Glomerular visceral epithelial cell (primary cell): ENCODE measurements around the gene DGKD.
A peak's percentile ranks its signal among the peaks of the same experiment; 100 is the strongest.

Experiments
- DNase-seq: peaks from one replicate; pipeline ENCODE4 v3.0.0-alpha.2; 2016; ENCODE audit errors: extremely low spot score

DGKD gene

GRCh38 chr2:233410196-233410760 is 56.0 kb downstream of the DGKD start:
- DNase-seq: no peak

DNA sequence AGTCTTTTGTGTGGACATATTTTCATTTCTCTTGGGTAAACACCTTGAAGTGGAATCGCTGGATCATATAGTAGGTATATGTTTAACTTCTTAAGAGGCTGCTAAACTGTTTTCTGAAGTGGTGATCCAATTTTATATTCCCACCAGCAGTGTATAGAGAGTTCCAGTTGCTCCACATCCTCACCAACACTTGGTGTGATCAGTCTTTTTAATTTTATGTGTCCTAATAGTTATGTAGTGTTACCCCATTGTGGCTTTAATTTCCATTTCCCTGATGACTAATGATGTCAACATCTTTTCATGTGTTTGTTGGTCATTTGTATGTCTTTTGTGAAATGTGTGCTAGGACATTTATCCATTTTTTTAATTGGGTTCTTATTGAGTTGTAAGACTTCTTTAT is 56.9 kb downstream of the DGKD start:
- no peak for DNase-seq

GRCh38 chr2:233412405-233412804 is 58.1 kb downstream of the DGKD start:
- no peak for DNase-seq

DNA sequence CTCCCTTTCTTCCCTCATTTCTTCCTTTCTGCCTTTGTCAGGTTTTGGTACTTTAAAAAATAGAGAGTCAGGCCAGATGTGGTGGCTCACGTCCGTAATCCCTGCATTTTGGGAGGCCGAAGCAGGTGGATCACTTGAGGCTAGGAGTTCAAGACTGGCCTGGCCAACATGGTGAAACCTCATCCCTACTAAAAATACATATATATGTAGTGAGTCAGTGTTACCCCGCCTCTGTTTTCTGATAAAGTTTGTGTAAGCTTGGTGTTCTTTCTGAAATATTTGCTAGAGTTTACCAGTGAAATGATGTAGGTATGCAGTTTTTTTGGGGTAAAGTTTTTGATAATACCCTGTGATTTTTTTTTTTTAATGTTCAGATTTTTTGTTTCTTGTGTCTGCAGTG is 58.8 kb downstream of the DGKD start:
- peak; percentile 52 for DNase-seq

- DNase-seq: peak; percentile 97
Observed at GRCh38 chr2:233413559-233414272, 59.4 kb downstream of the DGKD start.

GRCh38 chr2:233414273-233414654 is 60.0 kb downstream of the DGKD start:
- peak; percentile 85 for DNase-seq

- peak; percentile 78 for DNase-seq
Observed at GRCh38 chr2:233414777-233415570, 60.7 kb downstream of the DGKD start.

DNA sequence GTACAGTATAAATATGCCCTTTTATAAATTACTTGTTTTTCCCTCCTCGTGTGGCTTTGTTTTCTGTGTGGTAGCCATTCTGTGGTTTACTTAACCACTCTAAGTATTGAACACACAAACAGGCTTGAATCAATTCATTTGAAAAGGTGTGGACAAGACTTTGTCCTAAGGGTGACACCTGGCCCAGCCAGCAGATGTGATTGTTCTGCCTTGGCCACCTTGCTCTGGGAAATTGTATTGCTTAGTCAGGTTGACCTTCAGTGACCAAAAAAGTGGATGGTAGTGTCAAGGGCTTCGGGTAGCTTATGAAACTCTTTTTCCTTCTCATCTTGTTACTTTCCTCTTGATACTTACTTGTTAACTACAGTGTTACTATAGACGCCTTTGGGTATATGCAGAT is 61.9 kb downstream of the DGKD start:
- DNase-seq: no peak

- no peak for DNase-seq
Observed at GRCh38 chr2:233416706-233417105, 62.4 kb downstream of the DGKD start.

- DNase-seq: no peak
Observed at GRCh38 chr2:233417282-233417681, 63.0 kb downstream of the DGKD start.

DNA sequence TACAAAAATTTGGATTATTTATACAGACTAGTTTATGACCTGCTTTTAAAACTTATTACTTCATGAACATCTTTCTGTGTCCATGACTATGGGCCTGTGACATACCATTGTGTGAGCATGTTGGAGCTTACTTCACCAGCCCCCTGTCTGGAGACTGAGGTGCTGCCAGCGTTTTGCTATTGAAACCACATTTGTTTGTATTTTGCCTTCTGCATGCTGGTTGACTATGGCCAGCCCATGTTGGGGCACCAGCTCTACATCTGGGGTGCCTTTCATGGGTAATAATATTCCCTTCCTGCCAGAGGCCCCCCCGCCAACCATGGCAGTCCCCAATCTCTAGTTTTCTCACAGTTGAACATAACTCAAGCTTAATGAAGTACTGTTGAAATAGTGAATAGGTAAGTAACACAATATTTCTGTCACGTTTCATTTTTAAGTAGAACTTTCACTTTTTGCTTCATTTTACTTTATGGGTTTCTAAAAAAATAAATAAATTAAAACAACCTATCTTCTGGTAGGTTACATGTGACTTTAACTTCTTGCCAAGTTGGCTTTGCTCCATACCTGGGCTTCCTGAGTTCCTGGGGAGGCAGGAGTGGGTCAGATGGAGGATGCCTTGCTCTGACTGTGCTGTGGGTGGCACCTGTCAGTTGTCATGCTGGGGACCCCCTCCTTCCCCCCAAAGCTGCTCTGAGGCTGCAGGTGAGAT is 63.9 kb downstream of the DGKD start:
- DNase-seq: no peak

- DNase-seq: no peak
Observed at GRCh38 chr2:233418761-233419546, 64.7 kb downstream of the DGKD start.

- DNase-seq: no peak
Observed at GRCh38 chr2:233419602-233420391, 65.5 kb downstream of the DGKD start.

DNA sequence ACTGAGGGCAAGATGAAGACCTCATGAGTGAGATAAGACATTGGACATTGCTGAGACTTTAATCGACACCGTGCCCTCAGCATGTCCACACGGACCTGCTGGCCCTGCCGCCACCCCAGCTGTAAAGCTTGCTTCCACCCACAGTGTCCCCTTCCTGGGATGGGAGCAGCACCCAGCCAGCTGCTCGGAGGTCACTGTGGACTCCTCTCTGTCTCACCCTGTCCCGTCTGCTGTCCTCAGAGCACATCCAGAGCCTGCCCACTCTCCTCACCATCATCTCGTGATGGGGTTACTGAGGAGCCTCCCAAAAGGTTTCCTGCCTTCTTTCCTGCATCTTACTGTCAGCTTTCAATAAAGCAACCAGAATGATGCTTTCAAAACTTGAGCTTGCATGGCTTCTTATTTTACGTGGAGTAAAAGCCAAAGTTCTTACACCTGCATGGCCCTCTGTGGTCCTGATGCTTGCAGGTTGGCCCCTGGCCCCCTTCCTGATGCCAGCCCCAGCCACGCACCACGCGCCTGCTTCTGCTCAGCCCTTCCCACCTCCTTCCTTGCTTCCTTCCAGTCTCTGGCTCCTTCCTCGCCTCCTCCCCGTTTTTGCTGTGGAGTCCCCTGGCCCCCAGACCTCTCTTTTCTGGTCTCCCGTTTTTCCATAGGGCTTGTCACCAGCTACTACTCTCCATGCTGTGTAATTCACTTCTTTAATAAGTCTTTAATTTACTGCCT is 67.0 kb downstream of the DGKD start:
- DNase-seq: no peak

DNA sequence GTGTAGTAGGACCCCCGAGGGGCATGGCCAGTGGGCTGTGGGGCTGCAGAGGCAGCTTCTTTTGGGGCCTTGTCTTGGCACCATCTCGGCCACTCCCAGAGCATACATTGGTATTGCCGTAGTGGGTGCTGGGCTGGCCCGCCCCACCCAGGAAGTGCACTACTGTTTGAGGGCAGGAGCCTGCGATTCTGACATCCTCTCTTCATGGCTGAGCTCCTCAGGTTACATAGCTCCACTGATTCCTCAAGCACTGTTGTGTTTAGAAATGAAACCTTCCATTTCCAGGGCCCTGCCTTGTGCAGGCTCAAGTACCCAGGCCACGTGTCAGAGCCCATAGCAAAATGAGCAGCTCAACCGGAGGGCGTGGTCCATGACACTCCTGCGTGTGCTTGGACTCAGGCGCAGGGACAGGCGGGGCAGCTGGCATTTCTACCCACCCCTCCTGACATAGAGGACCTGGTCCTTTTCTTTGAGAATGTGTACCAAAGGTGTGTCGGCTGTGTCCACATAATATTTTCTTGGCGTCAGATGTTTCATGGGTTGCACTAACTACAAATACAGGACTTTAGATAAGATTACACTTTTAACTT is 67.9 kb downstream of the DGKD start:
- no peak for DNase-seq

GRCh38 chr2:233422649-233423551 is 68.6 kb downstream of the DGKD start:
- DNase-seq: no peak

- DNase-seq: no peak
Observed at GRCh38 chr2:233423552-233423860, 69.2 kb downstream of the DGKD start.

DNA sequence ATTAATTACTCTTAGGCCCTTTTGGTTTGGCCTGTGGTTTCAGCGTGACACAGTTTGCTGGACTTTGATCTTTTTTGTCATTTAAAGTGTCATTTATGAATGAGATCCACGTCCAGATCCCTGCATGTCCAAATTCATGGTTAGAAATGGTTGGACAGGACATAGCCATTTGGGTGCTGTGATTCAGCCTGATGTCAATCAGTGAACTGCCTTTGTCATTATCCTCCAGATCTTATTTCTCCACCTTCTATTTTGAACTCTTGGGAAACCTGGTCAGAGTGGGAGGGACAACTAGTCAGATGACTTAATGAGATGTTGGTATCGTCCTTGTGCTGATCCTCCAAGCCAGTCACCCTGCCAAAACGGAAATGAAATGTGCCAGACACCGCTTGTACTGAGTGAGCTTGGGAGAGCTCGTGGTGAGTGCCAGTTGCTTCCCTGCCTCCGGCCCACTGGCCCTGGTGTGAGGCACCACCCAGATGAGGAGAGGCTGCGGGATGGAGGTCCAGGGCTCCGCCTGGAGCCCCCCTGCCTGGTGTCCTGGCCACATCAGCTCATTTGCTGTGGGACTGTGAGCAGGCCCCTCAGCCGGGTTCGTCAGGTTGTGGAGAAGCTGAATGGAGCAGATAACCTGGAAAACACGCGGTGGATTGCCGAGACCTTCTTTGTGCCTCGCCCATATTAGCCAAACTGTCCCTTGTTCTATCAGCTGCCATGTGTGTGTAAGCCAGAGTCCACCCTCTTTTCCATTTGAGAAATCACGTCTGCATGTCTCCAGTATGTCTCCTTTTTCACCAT is 70.1 kb downstream of the DGKD start:
- no peak for DNase-seq
